Esophagus muscularis mucosa (tissue), 4 donors: Measurements from ENCODE around the gene XPO5. TPM values are rescaled to one million over a fixed set of nuclear protein-coding genes. Genes with fewer than 3 reads are reported as not detected.

ENCODE experiments used
- DNase-seq: peaks from one replicate; pipeline ENCODE4 v3.0.0-alpha.2; 2017; ENCODE audit errors: extremely low spot score
- H3K27ac ChIP-seq, 4 donors: fragments of 200-600 bp; sonication (generic); replicated peaks in 1 of 4; 1 replicate in 3 of 4; 2 replicates in 1 of 4; pipeline ENCODE4 v1.5.1; 2016 to 2019; ENCODE audit warnings: mild to moderate bottlenecking in 1 of 4
- H3K27me3 ChIP-seq, 4 donors: fragments of 200-600 bp; sonication (generic); one replicate each; pipeline versions ENCODE4 v1.5.1 to v1.6.0; 2016 to 2019
- H3K36me3 ChIP-seq, 4 donors: fragments of 200-600 bp; sonication (generic); one replicate each; pipeline ENCODE4 v1.5.1; 2016 to 2019
- H3K4me1 ChIP-seq, 4 donors: fragments of 200-600 bp; sonication (generic); one replicate each; pipeline ENCODE4 v1.5.1; 2016 to 2019
- H3K4me3 ChIP-seq, 4 donors: fragments of 200-600 bp; sonication (generic); 1 replicate in 2 of 4; 2 replicates in 2 of 4; pipeline ENCODE4 v1.5.1; 2016 to 2019; ENCODE audit warnings: mild to moderate bottlenecking in 4 of 4, moderate library complexity in 1 of 4
- H3K9me3 ChIP-seq, 4 donors: fragments of 200-600 bp; sonication (generic); 1 replicate in 3 of 4; 2 replicates in 1 of 4; pipeline ENCODE4 v1.5.1; 2016 to 2019
- CTCF ChIP-seq, 3 experiments: fragments of 200-600 bp in 2 of 3; fragments of 450-650 bp in 1 of 3; sonication (generic) in 2 of 3; IDR thresholded peaks; one replicate each; pipeline ENCODE4 v1.5.1; 2017 to 2019; ENCODE audit warnings: antibody characterized with exemption in 3 of 3, mild to moderate bottlenecking in 2 of 3, moderate library complexity in 1 of 3
- EP300 ChIP-seq: sonication (generic); formaldehyde crosslinking; IDR thresholded peaks from one replicate; pipeline ENCODE4 v1.6.1; 2017; ENCODE audit warnings: antibody characterized with exemption
- POLR2A ChIP-seq: fragments of 450-650 bp; IDR thresholded peaks from one replicate; pipeline ENCODE4 v1.6.1; 2017; ENCODE audit warnings: antibody characterized with exemption, moderate library complexity, mild to moderate bottlenecking, low read depth
- POLR2AphosphoS5 ChIP-seq, 2 donors: sonication (generic); formaldehyde crosslinking; IDR thresholded peaks; one replicate each; pipeline ENCODE4 v1.6.1; 2017; ENCODE audit warnings: antibody characterized with exemption in 2 of 2
- WGBS: methylation state at CpG from one replicate; pipeline ENCODE4 v1.1.5; 2018; 5-methylcytosine and 5-hydroxymethylcytosine counted together
- intact Hi-C: fragments of 100-400 bp; cut with DNase I; formaldehyde crosslinking; loops from one replicate; pipeline ENCODE4 v1.15.1; 2023
- total RNA-seq, 4 donors: library from RNA; depleted of rRNA; stranded (reverse); fragments of >200 nt; gene quantifications; one replicate each; pipeline versions ENCODE4 v1.1.0 to v1.2.1, GENCODE V29; 2016

Gene XPO5
- total RNA-seq, 4 donors from 2014 or later = 12.5 to 17.1 (median 15.7) TPM

- Histone ChIP-seq H3K4me1 (peaks cover 0 to 11% (median 7%) of the 10 kb centered on the region in 4 donors), H3K27me3 (no peaks in the 10 kb centered on the region), H3K36me3 (peaks cover 0 to 20% (median 6%) of the 10 kb centered on the region in 4 donors), H3K9me3 (no peaks in the 10 kb centered on the region), H3K4me3 (no peak overlapping the region), H3K27ac (no peak overlapping the region)
- intact Hi-C loops = loop anchor here (10.0 kb wide), 1 partner anchor 125 kb away; the partner anchor contains the start of gene ZNF318
- DNase-seq = no peak
- TF ChIP-seq POLR2AphosphoS5 (IDR thresholded peaks at IDR 0.05) = no peak
- TF ChIP-seq EP300 = no peak
- TF ChIP-seq CTCF (IDR thresholded peaks at IDR 0.05) = no peak
- TF ChIP-seq POLR2A = no peak
- 87% methylated on average over 5 of the region's 12 CpGs for WGBS
Measured at GRCh38 chr6:43489277-43490072, 86.4 kb downstream of the XPO5 start.

- peaks cover 0 to 11% (median 3%) of the 10 kb centered on the region in 4 donors for H3K4me1 ChIP-seq
- no peak overlapping the region for H3K27ac ChIP-seq
- no peak overlapping the region for H3K4me3 ChIP-seq
- TF ChIP-seq CTCF (IDR thresholded peaks at IDR 0.05) (no peak), EP300 (no peak), POLR2AphosphoS5 (IDR thresholded peaks at IDR 0.05) (no peak), POLR2A (no peak)
- 64% methylated on average over 4 of the region's 4 CpGs for WGBS
- H3K27me3 ChIP-seq = no peaks in the 10 kb centered on the region
- no peaks in the 10 kb centered on the region for H3K9me3 ChIP-seq
- no peak for DNase-seq
- intact Hi-C loops = no loop called here
- peaks cover 0 to 20% (median 6%) of the 10 kb centered on the region in 4 donors for H3K36me3 ChIP-seq
Measured at GRCh38 chr6:43488667-43489276, 87.1 kb downstream of the XPO5 start.

- no peak for DNase-seq
- intact Hi-C loops = no loop called here
- Histone ChIP-seq H3K9me3 (no peaks in the 10 kb centered on the region), H3K36me3 (peaks cover 0 to 19% (median under 1%) of the 10 kb centered on the region in 4 donors), H3K27ac (no peak overlapping the region), H3K4me1 (peaks cover 22 to 43% (median 37%) of the 10 kb centered on the region in 4 donors), H3K27me3 (no peaks in the 10 kb centered on the region), H3K4me3 (no peak overlapping the region)
- TF ChIP-seq CTCF (IDR thresholded peaks at IDR 0.05) = no peak
- TF ChIP-seq POLR2A = no peak
- no peak for TF ChIP-seq EP300
- TF ChIP-seq POLR2AphosphoS5 (IDR thresholded peaks at IDR 0.05) = no peak
- 83% methylated on average over 11 of the region's 11 CpGs for WGBS
Measured at GRCh38 chr6:43481591-43482236, 94.1 kb downstream of the XPO5 start.

- Histone ChIP-seq H3K9me3 (no peaks in the 10 kb centered on the region), H3K27ac (no peak overlapping the region), H3K4me1 (peaks cover 22 to 45% (median 38%) of the 10 kb centered on the region in 4 donors), H3K36me3 (peaks cover 0 to 13% (median 0%) of the 10 kb centered on the region in 4 donors), H3K27me3 (no peaks in the 10 kb centered on the region), H3K4me3 (no peak overlapping the region)
- TF ChIP-seq POLR2A = no peak
- no peak for TF ChIP-seq EP300
- no peak for TF ChIP-seq CTCF (IDR thresholded peaks at IDR 0.05)
- no peak for TF ChIP-seq POLR2AphosphoS5 (IDR thresholded peaks at IDR 0.05)
- 89% methylated on average over 2 of the region's 2 CpGs for WGBS
- intact Hi-C loops = no loop called here
- DNase-seq = no peak
Measured at GRCh38 chr6:43481075-43481474, 94.8 kb downstream of the XPO5 start.
